Measurements from ENCODE around the gene NDUFV3.
"Not testable (repeated sequence)": the region's sequence is repeated elsewhere in the genome, so short reads cannot be mapped to it uniquely, and the experiment has no call there.

NDUFV3 gene

GRCh38 chr21:42933137-42933970, 40.2 kb downstream of the NDUFV3 start:
- DNase-seq: not testable (repeated sequence)

GRCh38 chr21:42933973-42934372, 40.9 kb downstream of the NDUFV3 start:
- H3K27me3 ChIP-seq (replicated peaks; ENCODE audit: control insufficient read depth, insufficient read depth, low read length, poor library complexity, severe bottlenecking); H3K4me1 ChIP-seq (ENCODE audit: control insufficient read depth, insufficient read depth, low read length, poor library complexity, severe bottlenecking); H3K36me3 ChIP-seq (ENCODE audit: control insufficient read depth, insufficient read depth, low read length); H3K27ac ChIP-seq (ENCODE audit: insufficient read depth, low read length, poor library complexity, severe bottlenecking); H3K9me3 ChIP-seq (ENCODE audit: control insufficient read depth, low read length); H3K4me3 ChIP-seq (ENCODE audit: insufficient read depth, low read depth, low read length, poor library complexity, severe bottlenecking); DNase-seq: not testable (repeated sequence)

More at GRCh38 chr21:42933137-42933970, 40.2 kb downstream of the NDUFV3 start:
- not testable (repeated sequence) for H3K4me3 ChIP-seq (ENCODE audit: insufficient read depth, low read depth, low read length, poor library complexity, severe bottlenecking); H3K4me1 ChIP-seq (ENCODE audit: control insufficient read depth, insufficient read depth, low read length, poor library complexity, severe bottlenecking); H3K36me3 ChIP-seq (ENCODE audit: control insufficient read depth, insufficient read depth, low read length); H3K9me3 ChIP-seq (ENCODE audit: control insufficient read depth, low read length); H3K27me3 ChIP-seq (replicated peaks; ENCODE audit: control insufficient read depth, insufficient read depth, low read length, poor library complexity, severe bottlenecking); H3K27ac ChIP-seq (ENCODE audit: insufficient read depth, low read length, poor library complexity, severe bottlenecking)

DNA sequence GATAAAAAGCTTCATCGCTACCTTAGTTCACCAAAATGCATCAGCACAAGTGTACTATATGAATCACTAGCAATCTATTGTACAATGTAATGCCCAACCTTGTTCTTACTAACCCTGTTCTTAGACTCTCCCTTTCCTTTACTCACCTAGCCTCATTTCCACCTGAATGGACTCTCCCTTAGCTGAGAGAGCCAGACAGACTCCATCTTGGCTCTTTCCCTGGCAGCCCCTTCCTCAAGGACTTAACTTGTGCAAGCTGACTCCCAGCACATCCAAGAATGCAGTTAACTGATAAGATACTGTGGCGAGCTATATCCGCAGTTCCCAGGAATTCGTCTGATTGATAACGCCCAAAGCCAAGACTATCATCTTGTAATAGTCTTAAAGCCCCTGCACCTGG, 43.3 kb downstream of the NDUFV3 start:
- DNase-seq; H3K4me3 ChIP-seq (ENCODE audit: insufficient read depth, low read depth, low read length, poor library complexity, severe bottlenecking); H3K27me3 ChIP-seq (replicated peaks; ENCODE audit: control insufficient read depth, insufficient read depth, low read length, poor library complexity, severe bottlenecking): not testable (repeated sequence)

DNA sequence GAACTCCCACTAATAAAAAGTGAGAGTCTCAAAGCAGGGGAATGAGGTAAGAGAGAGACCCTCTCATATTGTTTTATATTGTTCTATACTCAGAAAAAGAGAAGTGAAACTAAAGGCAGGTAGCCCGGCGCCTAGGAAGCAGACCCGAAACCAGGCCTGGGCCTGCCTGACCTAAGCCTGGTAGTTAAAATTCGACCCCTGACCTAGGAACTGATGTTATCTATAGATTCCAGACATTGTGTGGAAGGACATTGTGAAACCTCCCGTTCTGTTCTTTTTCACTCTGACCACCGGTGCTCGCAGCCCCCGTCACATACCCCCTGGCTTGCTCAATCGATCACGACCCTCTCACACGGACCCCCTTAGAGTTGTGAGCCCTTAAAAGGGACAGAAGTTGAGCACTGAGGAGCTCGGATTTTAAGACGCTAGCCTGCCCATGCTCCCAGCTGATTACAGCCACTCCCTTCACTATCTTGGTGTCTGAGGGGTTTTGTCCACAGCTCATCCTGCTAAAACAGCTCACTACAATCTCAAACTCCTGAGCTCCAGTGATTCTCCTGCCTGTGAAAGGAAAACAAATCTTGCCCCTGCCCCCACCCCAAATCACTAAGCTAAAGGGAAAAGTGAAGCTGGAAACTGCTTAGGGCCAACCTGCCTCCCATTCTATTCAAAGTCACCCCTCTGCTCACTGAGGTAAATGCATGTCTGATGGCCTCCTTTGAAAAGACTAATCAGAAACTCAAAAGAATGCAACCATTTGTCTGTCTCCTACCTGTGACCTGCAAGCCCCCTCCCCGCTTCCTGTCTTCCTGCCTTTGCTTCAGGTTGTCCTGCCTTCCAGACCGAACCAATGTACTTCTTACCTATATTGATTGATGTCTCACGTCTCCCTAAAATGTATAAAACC, 44.2 kb downstream of the NDUFV3 start:
- DNase-seq; H3K36me3 ChIP-seq (ENCODE audit: control insufficient read depth, insufficient read depth, low read length); H3K4me3 ChIP-seq (ENCODE audit: insufficient read depth, low read depth, low read length, poor library complexity, severe bottlenecking); H3K9me3 ChIP-seq (ENCODE audit: control insufficient read depth, low read length); H3K4me1 ChIP-seq (ENCODE audit: control insufficient read depth, insufficient read depth, low read length, poor library complexity, severe bottlenecking); H3K27ac ChIP-seq (ENCODE audit: insufficient read depth, low read length, poor library complexity, severe bottlenecking); H3K27me3 ChIP-seq (replicated peaks; ENCODE audit: control insufficient read depth, insufficient read depth, low read length, poor library complexity, severe bottlenecking): not testable (repeated sequence)

More for the DNA sequence above, 43.3 kb downstream of the NDUFV3 start:
- not testable (repeated sequence) for H3K27ac ChIP-seq (ENCODE audit: insufficient read depth, low read length, poor library complexity, severe bottlenecking); H3K9me3 ChIP-seq (ENCODE audit: control insufficient read depth, low read length); H3K4me1 ChIP-seq (ENCODE audit: control insufficient read depth, insufficient read depth, low read length, poor library complexity, severe bottlenecking); H3K36me3 ChIP-seq (ENCODE audit: control insufficient read depth, insufficient read depth, low read length)

GRCh38 chr21:42937960-42938605, 45.0 kb downstream of the NDUFV3 start:
- Histone ChIP-seq H3K4me3 (ENCODE audit: insufficient read depth, low read depth, low read length, poor library complexity, severe bottlenecking) (no peak overlapping the region), H3K27me3 (replicated peaks; ENCODE audit: control insufficient read depth, insufficient read depth, low read length, poor library complexity, severe bottlenecking) (no peaks in the 10 kb centered on the region), H3K36me3 (ENCODE audit: control insufficient read depth, insufficient read depth, low read length) (no peaks in the 10 kb centered on the region), H3K9me3 (ENCODE audit: control insufficient read depth, low read length) (no peaks in the 10 kb centered on the region), H3K27ac (ENCODE audit: insufficient read depth, low read length, poor library complexity, severe bottlenecking) (no peak overlapping the region), H3K4me1 (ENCODE audit: control insufficient read depth, insufficient read depth, low read length, poor library complexity, severe bottlenecking) (no peaks in the 10 kb centered on the region)
- DNase-seq: no peak

DNA sequence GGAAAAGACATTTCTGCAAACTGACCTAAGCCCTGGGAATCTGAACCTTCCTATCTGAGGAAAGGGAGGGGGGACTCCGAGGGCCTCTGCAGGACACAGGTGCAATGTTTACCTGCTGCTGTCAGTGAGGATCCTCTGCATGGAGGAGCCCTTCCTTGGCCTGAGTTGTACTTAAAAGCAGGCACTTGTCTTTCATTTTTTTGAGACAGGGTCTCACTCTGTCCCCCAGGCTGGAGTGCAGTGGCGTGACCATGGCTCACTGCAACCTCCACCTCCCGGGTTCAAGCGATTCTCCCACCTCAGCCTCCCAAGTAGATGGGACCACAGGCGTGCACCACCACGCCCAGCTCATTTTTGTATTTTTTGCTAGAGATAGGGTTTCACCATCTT, 45.5 kb downstream of the NDUFV3 start:
- not testable (repeated sequence) for H3K27me3 ChIP-seq (replicated peaks; ENCODE audit: control insufficient read depth, insufficient read depth, low read length, poor library complexity, severe bottlenecking); H3K4me1 ChIP-seq (ENCODE audit: control insufficient read depth, insufficient read depth, low read length, poor library complexity, severe bottlenecking); DNase-seq

GRCh38 chr21:42939582-42940413, 46.7 kb downstream of the NDUFV3 start:
- no peaks in the 10 kb centered on the region for H3K27me3 ChIP-seq (replicated peaks; ENCODE audit: control insufficient read depth, insufficient read depth, low read length, poor library complexity, severe bottlenecking)
- H3K4me3 ChIP-seq (ENCODE audit: insufficient read depth, low read depth, low read length, poor library complexity, severe bottlenecking): no peak overlapping the region
- no peak overlapping the region for H3K27ac ChIP-seq (ENCODE audit: insufficient read depth, low read length, poor library complexity, severe bottlenecking)
- no peak for DNase-seq
- no peaks in the 10 kb centered on the region for H3K36me3 ChIP-seq (ENCODE audit: control insufficient read depth, insufficient read depth, low read length)
- H3K9me3 ChIP-seq (ENCODE audit: control insufficient read depth, low read length): no peaks in the 10 kb centered on the region
- no peaks in the 10 kb centered on the region for H3K4me1 ChIP-seq (ENCODE audit: control insufficient read depth, insufficient read depth, low read length, poor library complexity, severe bottlenecking)

More for the DNA sequence above, 45.5 kb downstream of the NDUFV3 start:
- not testable (repeated sequence) for H3K36me3 ChIP-seq (ENCODE audit: control insufficient read depth, insufficient read depth, low read length); H3K27ac ChIP-seq (ENCODE audit: insufficient read depth, low read length, poor library complexity, severe bottlenecking); H3K9me3 ChIP-seq (ENCODE audit: control insufficient read depth, low read length); H3K4me3 ChIP-seq (ENCODE audit: insufficient read depth, low read depth, low read length, poor library complexity, severe bottlenecking)

DNA sequence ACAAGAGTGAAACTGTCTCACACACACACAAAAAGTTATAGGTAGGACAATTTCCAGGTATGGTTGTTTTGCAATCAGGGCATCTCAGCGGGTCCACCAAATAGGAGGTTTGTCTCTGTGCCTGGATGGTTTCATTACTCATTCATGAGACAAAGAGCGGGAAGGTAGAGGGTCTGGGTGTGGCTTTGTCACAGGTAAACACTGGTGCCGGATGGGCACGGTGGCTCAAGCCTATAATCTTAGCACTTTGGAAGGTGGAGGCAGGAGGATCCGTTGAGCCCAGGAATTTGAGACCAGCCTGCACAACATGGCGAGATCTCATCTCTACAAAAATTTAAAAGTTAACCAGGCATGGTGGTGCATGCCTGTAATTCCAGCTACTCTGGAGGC, 48.6 kb downstream of the NDUFV3 start:
- H3K27me3 ChIP-seq (replicated peaks; ENCODE audit: control insufficient read depth, insufficient read depth, low read length, poor library complexity, severe bottlenecking): no peaks in the 10 kb centered on the region
- H3K4me3 ChIP-seq (ENCODE audit: insufficient read depth, low read depth, low read length, poor library complexity, severe bottlenecking): no peak overlapping the region
- no peaks in the 10 kb centered on the region for H3K4me1 ChIP-seq (ENCODE audit: control insufficient read depth, insufficient read depth, low read length, poor library complexity, severe bottlenecking)
- H3K36me3 ChIP-seq (ENCODE audit: control insufficient read depth, insufficient read depth, low read length): no peaks in the 10 kb centered on the region
- no peak overlapping the region for H3K27ac ChIP-seq (ENCODE audit: insufficient read depth, low read length, poor library complexity, severe bottlenecking)
- no peak for DNase-seq
- H3K9me3 ChIP-seq (ENCODE audit: control insufficient read depth, low read length): no peaks in the 10 kb centered on the region

DNA sequence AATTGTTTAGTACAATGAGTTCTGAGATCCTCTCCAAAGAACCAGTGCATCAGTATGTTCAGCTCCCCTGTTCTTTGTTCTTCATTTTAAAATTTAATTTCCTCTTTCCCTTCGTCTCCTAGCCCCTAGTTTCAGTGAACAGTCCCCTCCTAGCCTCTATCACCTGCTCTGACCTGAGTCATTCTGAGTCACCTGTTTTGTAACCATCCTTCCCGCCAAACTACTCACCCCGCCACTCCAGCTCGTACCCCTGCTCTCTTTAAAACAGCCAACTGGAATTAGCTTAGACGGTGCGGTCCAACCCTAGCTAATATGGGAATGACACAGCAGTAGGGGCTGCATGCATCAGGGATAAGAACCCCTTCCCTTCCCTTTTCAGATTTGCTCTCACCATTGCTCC, 49.1 kb downstream of the NDUFV3 start:
- Histone ChIP-seq H3K36me3 (ENCODE audit: control insufficient read depth, insufficient read depth, low read length) (no peaks in the 10 kb centered on the region), H3K27ac (ENCODE audit: insufficient read depth, low read length, poor library complexity, severe bottlenecking) (no peak overlapping the region)
- no peak for DNase-seq

More for the DNA sequence above, 49.1 kb downstream of the NDUFV3 start:
- no peaks in the 10 kb centered on the region for H3K27me3 ChIP-seq (replicated peaks; ENCODE audit: control insufficient read depth, insufficient read depth, low read length, poor library complexity, severe bottlenecking)
- H3K9me3 ChIP-seq (ENCODE audit: control insufficient read depth, low read length): no peaks in the 10 kb centered on the region
- H3K4me1 ChIP-seq (ENCODE audit: control insufficient read depth, insufficient read depth, low read length, poor library complexity, severe bottlenecking): no peaks in the 10 kb centered on the region
- no peak overlapping the region for H3K4me3 ChIP-seq (ENCODE audit: insufficient read depth, low read depth, low read length, poor library complexity, severe bottlenecking)

Data from effector memory CD4-positive, alpha-beta T cell (primary cell).